Neural cell (in vitro differentiated cells): ENCODE measurements around the gene IPO11.

Experiments used
- EP300 ChIP-seq: fragments of 450-650 bp; conservative IDR thresholded peaks from 2 replicates; pipeline ENCODE4 v1.6.1; 2014; ENCODE audit warnings: antibody characterized with exemption, mild to moderate bottlenecking, moderate library complexity; ENCODE audit not compliant: poor library complexity, severe bottlenecking
- EZH2 ChIP-seq: fragments of 200-600, 300-800 bp; shearing (Covaris generic), sonication (generic); IDR thresholded peaks from 2 replicates; pipeline ENCODE4 v1.6.1; 2014; ENCODE audit warnings: antibody characterized with exemption, low read length, borderline replicate concordance, mild to moderate bottlenecking; ENCODE audit not compliant: insufficient read depth, poor library complexity, severe bottlenecking
- POLR2AphosphoS5 ChIP-seq: IDR thresholded peaks from 2 replicates; pipeline ENCODE4 v1.6.1; 2012
- REST ChIP-seq: IDR thresholded peaks from 2 replicates; pipeline ENCODE4 v1.6.1; 2012; ENCODE audit warnings: borderline replicate concordance
- TF ChIP-seq, protein P1 (sequence below): fragments of 450-650 bp; IDR thresholded peaks from 2 replicates; pipeline ENCODE4 v1.5.1; 2014; ENCODE audit warnings: antibody characterized with exemption, mild to moderate bottlenecking, moderate library complexity; ENCODE audit not compliant: poor library complexity, severe bottlenecking

DNA sequence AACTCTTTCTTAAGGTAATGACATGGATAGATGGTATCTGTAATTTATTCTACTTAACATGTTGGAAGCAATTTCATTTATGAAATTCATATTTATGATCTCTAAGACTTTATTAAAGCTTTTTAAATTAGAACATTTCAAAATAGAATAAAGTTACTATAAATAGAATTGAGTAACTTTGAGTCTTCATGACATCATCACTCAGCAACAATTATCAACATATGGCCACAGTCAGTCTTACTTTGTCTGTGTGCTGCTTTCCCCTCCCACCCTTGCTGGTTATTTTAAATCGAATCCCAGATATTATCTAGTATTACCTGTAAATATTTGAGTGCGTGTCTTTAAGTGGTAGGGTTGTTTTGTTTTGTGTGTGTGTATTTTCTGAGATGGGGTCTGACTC is 65.2 kb downstream of the IPO11 start:
- TF ChIP-seq, protein P1, sequence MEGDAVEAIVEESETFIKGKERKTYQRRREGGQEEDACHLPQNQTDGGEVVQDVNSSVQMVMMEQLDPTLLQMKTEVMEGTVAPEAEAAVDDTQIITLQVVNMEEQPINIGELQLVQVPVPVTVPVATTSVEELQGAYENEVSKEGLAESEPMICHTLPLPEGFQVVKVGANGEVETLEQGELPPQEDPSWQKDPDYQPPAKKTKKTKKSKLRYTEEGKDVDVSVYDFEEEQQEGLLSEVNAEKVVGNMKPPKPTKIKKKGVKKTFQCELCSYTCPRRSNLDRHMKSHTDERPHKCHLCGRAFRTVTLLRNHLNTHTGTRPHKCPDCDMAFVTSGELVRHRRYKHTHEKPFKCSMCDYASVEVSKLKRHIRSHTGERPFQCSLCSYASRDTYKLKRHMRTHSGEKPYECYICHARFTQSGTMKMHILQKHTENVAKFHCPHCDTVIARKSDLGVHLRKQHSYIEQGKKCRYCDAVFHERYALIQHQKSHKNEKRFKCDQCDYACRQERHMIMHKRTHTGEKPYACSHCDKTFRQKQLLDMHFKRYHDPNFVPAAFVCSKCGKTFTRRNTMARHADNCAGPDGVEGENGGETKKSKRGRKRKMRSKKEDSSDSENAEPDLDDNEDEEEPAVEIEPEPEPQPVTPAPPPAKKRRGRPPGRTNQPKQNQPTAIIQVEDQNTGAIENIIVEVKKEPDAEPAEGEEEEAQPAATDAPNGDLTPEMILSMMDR: no peak
- no peak for TF ChIP-seq EP300
- TF ChIP-seq REST: no peak
- TF ChIP-seq EZH2: no peak
- TF ChIP-seq POLR2AphosphoS5: no peak
